ENCODE measurements around the gene HHIPL1.

DNA sequence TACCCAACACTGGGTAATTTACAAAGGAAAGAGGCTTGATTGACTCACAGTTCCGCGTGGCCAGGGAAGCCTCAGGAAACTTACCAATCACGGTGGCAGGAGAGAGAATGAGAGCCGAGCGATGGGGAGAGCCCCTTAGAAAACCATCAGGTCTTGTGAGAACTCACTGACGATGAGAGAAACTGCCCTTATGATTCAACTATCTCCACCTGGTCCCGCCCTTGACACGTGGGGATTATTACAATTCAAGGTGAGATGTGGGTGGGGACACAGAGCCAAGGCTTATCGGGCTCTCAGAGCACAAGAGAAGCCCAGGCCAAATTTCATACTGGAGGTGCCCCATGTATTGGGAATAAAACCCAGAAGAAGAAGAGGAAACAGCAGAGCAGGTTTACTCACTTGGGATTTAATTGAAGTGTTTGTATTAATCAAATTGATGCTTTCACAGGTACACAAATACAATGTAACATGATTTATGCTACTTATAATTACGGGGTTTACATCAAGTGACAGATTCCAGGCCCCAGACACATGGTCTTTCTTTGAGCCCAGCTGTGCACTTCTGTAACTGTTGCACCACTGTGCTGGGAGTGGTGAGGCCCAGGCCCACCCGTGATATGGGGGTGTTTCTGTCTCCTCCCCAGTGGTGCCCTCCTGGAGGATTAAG lies 32.7 kb upstream of the HHIPL1 start:
- TF ChIP-seq, protein P1, sequence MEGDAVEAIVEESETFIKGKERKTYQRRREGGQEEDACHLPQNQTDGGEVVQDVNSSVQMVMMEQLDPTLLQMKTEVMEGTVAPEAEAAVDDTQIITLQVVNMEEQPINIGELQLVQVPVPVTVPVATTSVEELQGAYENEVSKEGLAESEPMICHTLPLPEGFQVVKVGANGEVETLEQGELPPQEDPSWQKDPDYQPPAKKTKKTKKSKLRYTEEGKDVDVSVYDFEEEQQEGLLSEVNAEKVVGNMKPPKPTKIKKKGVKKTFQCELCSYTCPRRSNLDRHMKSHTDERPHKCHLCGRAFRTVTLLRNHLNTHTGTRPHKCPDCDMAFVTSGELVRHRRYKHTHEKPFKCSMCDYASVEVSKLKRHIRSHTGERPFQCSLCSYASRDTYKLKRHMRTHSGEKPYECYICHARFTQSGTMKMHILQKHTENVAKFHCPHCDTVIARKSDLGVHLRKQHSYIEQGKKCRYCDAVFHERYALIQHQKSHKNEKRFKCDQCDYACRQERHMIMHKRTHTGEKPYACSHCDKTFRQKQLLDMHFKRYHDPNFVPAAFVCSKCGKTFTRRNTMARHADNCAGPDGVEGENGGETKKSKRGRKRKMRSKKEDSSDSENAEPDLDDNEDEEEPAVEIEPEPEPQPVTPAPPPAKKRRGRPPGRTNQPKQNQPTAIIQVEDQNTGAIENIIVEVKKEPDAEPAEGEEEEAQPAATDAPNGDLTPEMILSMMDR (conservative IDR thresholded peaks at IDR 0.05 in 1 of 2, IDR thresholded peaks at IDR 0.05 in 1 of 2; ENCODE audit: extremely low read depth in 1 of 2, insufficient read depth in 1 of 2, low read depth in 1 of 2, low read length in 2 of 2) = no peak
- no peak for TF ChIP-seq EZH2 (IDR thresholded peaks at IDR 0.05; ENCODE audit: borderline replicate concordance, low read length)
